ENCODE data around the gene MS4A1.

DNA sequence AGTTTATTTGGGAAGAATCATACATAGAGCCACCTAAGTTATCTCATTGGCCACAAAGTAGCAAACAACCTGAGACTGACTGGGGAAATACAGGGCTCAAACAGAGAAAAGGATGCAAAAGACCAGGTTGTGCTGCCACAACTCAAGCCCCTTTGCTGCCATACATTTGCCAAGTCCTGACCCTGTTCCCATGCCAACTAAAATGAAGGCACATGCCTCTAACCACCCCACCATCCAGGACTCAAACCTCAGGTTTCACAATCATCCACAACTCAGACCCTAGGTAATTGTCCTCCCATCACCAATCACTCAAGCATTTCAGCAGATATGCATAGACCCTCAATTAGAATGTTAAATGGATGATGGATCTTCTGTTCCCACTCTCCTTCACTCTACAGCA is 1.4 kb upstream of the MS4A1 start:
- TF ChIP-seq, protein P1, sequence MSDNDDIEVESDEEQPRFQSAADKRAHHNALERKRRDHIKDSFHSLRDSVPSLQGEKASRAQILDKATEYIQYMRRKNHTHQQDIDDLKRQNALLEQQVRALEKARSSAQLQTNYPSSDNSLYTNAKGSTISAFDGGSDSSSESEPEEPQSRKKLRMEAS (IDR thresholded peaks at IDR 0.05; ENCODE audit: low read depth, low read length), result no peak
- TF ChIP-seq, protein P2, sequence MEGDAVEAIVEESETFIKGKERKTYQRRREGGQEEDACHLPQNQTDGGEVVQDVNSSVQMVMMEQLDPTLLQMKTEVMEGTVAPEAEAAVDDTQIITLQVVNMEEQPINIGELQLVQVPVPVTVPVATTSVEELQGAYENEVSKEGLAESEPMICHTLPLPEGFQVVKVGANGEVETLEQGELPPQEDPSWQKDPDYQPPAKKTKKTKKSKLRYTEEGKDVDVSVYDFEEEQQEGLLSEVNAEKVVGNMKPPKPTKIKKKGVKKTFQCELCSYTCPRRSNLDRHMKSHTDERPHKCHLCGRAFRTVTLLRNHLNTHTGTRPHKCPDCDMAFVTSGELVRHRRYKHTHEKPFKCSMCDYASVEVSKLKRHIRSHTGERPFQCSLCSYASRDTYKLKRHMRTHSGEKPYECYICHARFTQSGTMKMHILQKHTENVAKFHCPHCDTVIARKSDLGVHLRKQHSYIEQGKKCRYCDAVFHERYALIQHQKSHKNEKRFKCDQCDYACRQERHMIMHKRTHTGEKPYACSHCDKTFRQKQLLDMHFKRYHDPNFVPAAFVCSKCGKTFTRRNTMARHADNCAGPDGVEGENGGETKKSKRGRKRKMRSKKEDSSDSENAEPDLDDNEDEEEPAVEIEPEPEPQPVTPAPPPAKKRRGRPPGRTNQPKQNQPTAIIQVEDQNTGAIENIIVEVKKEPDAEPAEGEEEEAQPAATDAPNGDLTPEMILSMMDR (IDR thresholded peaks at IDR 0.05; ENCODE audit: low read depth, low read length), result no peak
- no peak for TF ChIP-seq POLR2A (IDR thresholded peaks at IDR 0.05; ENCODE audit: extremely low read depth, insufficient read length)
- no peak for TF ChIP-seq MYC (IDR thresholded peaks at IDR 0.05; ENCODE audit: low read depth, low read length)

Data from NB4 (cell line).